Stimulated activated CD4-positive, alpha-beta T cell treated with anti-CD3 and anti-CD28 coated beads, Interleukin-1b, Interleukin-23, amount 100 ng/mL, for 48 hours (primary cell): ENCODE results near the gene FLOT2.
"Not testable (repeated sequence)": the region's sequence is repeated elsewhere in the genome, so short reads cannot be mapped to it uniquely, and the experiment has no call there.

ENCODE experiments used
- DNase-seq: peaks from one replicate; pipeline ENCODE4 v3.0.0-alpha.2; 2020

Gene FLOT2

GRCh38 chr17:28839221-28839620 lies 58.3 kb downstream of the FLOT2 start:
- DNase-seq, result no peak

DNA sequence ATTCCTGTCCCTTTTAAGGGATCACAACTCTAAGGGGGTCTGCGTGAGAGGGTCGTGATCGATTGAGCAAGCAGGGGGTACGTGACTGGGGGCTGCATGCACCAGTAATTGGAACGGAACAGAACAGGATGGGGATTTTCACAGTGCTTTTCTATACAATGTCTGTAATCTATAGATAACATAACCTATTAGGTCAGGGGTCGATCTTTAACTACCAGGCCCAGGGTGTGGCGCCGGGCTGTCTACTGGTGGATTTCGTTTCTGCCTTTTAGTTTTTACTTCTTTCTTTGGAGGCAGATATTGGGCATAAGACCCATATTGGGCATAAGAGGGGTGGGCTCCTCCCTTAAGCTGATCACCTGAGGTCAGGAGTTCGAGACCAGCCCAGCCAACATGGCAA lies 61.0 kb downstream of the FLOT2 start:
- not testable (repeated sequence) for DNase-seq

GRCh38 chr17:28834420-28834819 lies 63.1 kb downstream of the FLOT2 start:
- no peak for DNase-seq
